ENCODE measurements around the gene KRT86.

DNA sequence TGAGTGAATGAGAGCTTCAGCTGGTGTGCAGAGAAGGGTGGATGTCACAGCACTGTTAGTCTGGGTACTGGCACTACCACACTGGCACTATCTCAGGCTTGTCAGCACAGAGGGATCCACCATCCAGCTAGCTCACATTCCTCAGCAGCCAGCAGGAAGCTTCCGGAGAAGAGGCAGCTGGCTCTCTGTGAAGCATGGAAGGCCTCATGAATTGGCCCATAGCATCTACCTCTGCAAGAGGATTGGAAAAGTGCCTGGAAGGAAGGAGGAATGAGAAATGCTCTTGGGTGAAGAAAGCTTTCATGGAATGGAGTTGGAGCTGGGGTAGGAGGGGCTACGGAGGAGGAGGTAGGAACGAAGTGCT, 36.8 kb downstream of the KRT86 start:
- no peak for TF ChIP-seq ZNF274 (IDR thresholded peaks at IDR 0.05; ENCODE audit: low read depth, low read length)
- no peak for TF ChIP-seq SUZ12 (IDR thresholded peaks at IDR 0.05; ENCODE audit: extremely low read depth, insufficient read depth, insufficient read length)
- TF ChIP-seq YY1 (IDR thresholded peaks at IDR 0.05; ENCODE audit: insufficient read depth, insufficient read length) = no peak

Measured in NT2/D1 (cell line).